Measurements from ENCODE around the gene SH3D19. TPM values are rescaled to one million over a fixed set of nuclear protein-coding genes. Genes with fewer than 3 reads are reported as not detected.
A peak's percentile ranks its signal among the peaks of the same experiment; 100 is the strongest.
"Not testable (repeated sequence)": the region's sequence is repeated elsewhere in the genome, so short reads cannot be mapped to it uniquely, and the experiment has no call there.

Gene SH3D19
- total RNA-seq, 5 donors from 2014 or later (not counting 1 experiment from before 2014, with no cell fraction given): 0.38 to 0.66 (median 0.51) TPM; not detected in 1

DNA sequence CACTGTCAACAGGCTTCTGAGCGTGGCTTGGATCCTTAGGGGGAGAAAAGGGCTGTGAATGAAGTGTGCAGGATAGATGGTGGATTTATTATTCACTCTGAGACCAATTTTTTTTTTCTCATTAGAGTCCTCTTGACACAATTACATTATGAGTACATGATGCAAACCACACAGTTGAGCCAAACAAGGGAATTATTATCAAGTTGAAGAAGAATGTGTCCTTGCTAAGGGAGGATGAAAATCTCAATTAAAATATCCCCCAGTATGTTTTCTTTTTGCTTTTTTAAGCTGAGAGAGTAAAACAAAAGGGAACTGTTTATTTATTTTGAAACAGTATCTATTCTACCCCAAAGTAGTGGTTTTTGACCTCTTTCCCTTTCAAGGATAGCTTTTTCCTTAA lies 185.6 kb downstream of the SH3D19 start:
- no peaks in the 10 kb centered on the region for H3K36me3 ChIP-seq (ENCODE audit: control insufficient read depth in 2 of 2, extremely low read depth in 1 of 2, insufficient read depth in 1 of 2, low read length in 1 of 2)
- Mint-ChIP-seq H3K27ac (no peak overlapping the region), H3K4me1 (no peaks in the 10 kb centered on the region), H3K27me3 (no peaks in the 10 kb centered on the region), H3K36me3 (no peaks in the 10 kb centered on the region), H3K4me3 (no peak overlapping the region), H3K9me3 (no peaks in the 10 kb centered on the region)
- no peaks in the 10 kb centered on the region for H3K27me3 ChIP-seq (replicated peaks in 1 of 2; ENCODE audit: control insufficient read depth in 2 of 2, extremely low read depth in 1 of 2, insufficient read depth in 2 of 2, low read length in 1 of 2)
- H3K4me3 ChIP-seq (ENCODE audit: control insufficient read depth in 1 of 2, extremely low read depth in 1 of 2, low read length in 1 of 2): no peak overlapping the region
- no peaks in the 10 kb centered on the region for H3K4me1 ChIP-seq (ENCODE audit: control insufficient read depth in 1 of 2, extremely low read depth in 1 of 2, insufficient read depth in 2 of 2, low read length in 2 of 2)
- DNase-seq (no peak), ATAC-seq (replicated peaks in 1 of 4) (no peak)
- WGBS (ENCODE audit: insufficient coverage): no CpG with 5 or more reads among the region's 1 CpG
- H3K27ac ChIP-seq (ENCODE audit: low read length): no peak overlapping the region
- ChIA-PET CTCF (no interaction called here), POLR2A (no interaction called here)
- H3K9me3 ChIP-seq: no peaks in the 10 kb centered on the region

DNA sequence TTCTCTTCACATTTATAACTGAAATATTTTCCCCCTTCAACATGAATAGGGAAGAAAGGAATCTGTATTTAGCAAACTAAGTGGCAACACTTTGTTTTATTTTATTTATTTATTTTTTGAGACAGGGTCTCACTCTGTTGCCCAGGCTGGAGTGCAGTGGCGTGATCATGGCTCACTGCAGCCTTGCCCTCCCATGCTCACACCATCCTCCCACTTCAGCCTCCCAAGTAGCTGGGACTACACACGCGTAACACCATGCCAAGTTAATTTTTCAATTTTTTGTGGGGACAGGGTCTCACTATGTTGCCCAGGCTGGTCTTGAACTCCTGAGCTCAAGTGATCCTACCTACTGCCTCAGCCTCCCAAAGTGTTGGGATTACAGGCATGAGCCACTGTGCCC lies 189.4 kb downstream of the SH3D19 start:
- DNase-seq; ATAC-seq (replicated peaks in 1 of 4); H3K9me3 ChIP-seq; H3K36me3 Mint-ChIP-seq; H3K9me3 Mint-ChIP-seq; H3K4me1 ChIP-seq (ENCODE audit: control insufficient read depth in 1 of 2, extremely low read depth in 1 of 2, insufficient read depth in 2 of 2, low read length in 2 of 2); H3K36me3 ChIP-seq (ENCODE audit: control insufficient read depth in 2 of 2, extremely low read depth in 1 of 2, insufficient read depth in 1 of 2, low read length in 1 of 2); POLR2A ChIA-PET; H3K27me3 ChIP-seq (replicated peaks in 1 of 2; ENCODE audit: control insufficient read depth in 2 of 2, extremely low read depth in 1 of 2, insufficient read depth in 2 of 2, low read length in 1 of 2); H3K4me3 ChIP-seq (ENCODE audit: control insufficient read depth in 1 of 2, extremely low read depth in 1 of 2, low read length in 1 of 2); H3K4me3 Mint-ChIP-seq; H3K27me3 Mint-ChIP-seq; CTCF ChIA-PET; H3K4me1 Mint-ChIP-seq; H3K27ac ChIP-seq (ENCODE audit: low read length); H3K27ac Mint-ChIP-seq: not testable (repeated sequence)
- WGBS (ENCODE audit: insufficient coverage): 100% methylated on average over 2 of the region's 3 CpGs

DNA sequence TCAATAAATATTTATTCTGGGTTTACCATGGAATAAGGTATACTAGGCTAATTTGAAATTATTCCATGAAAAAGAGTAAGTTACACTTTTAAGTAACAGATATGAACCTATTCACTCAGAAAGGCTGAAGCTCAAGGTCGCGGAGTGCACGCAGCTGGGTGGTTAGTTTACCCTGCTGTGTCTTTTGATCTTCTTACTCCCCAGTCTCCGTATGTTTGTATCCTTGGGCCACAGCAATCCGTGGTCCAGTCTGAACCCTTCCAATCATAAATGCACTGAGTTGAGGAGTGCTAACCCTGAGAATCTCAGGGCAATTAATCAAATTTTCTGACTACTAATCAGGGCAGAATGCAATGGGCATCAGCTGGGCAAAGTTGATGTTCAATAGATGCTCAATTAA lies 192.1 kb downstream of the SH3D19 start:
- ATAC-seq (replicated peaks in 1 of 4): no peak
- DNase-seq: no peak
- Histone ChIP-seq H3K9me3 (no peaks in the 10 kb centered on the region), H3K4me3 (ENCODE audit: control insufficient read depth in 1 of 2, extremely low read depth in 1 of 2, low read length in 1 of 2) (no peak overlapping the region), H3K4me1 (ENCODE audit: control insufficient read depth in 1 of 2, extremely low read depth in 1 of 2, insufficient read depth in 2 of 2, low read length in 2 of 2) (no peaks in the 10 kb centered on the region), H3K36me3 (ENCODE audit: control insufficient read depth in 2 of 2, extremely low read depth in 1 of 2, insufficient read depth in 1 of 2, low read length in 1 of 2) (no peaks in the 10 kb centered on the region), H3K27me3 (replicated peaks in 1 of 2; ENCODE audit: control insufficient read depth in 2 of 2, extremely low read depth in 1 of 2, insufficient read depth in 2 of 2, low read length in 1 of 2) (no peaks in the 10 kb centered on the region), H3K27ac (ENCODE audit: low read length) (no peak overlapping the region)
- H3K4me1 Mint-ChIP-seq: no peaks in the 10 kb centered on the region
- POLR2A ChIA-PET: interaction anchor here (0.5 to 0.6 kb wide), 3 partner anchors 25 to 65 kb away, joined by 4 to 10 read pairs (median 9); no protein-coding TSS in a partner anchor
- no peaks in the 10 kb centered on the region for H3K36me3 Mint-ChIP-seq
- CTCF ChIA-PET: interaction anchor here in 1 of 2 donors (0.5 kb wide), 1 partner anchor 151 kb away, joined by 4 read pairs; no protein-coding TSS in a partner anchor
- H3K27ac Mint-ChIP-seq: no peak overlapping the region
- H3K9me3 Mint-ChIP-seq: no peaks in the 10 kb centered on the region
- WGBS (ENCODE audit: insufficient coverage): 100% methylated on average over 1 of the region's 5 CpGs
- no peaks in the 10 kb centered on the region for H3K27me3 Mint-ChIP-seq
- no peak overlapping the region for H3K4me3 Mint-ChIP-seq

DNA sequence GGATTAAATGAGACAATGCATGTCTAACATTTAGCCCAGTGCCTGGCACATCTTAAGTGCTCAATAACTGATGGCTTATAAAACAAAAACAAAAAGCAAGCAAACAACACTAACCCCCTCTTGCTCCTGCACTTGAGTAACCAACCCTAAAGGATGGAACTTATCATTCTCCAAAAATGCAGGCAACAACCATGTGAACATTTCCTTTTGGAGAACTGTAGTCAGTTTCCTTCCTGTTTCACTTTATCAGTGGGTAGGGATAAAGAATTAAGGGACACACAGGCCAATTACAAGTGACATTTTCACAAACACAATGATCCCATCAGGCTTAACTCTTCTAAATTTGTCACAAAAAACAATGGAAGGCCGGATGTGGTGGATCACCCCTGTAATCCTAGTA lies 195.6 kb downstream of the SH3D19 start:
- CTCF ChIA-PET: no interaction called here
- no peaks in the 10 kb centered on the region for H3K4me1 Mint-ChIP-seq
- H3K27ac Mint-ChIP-seq: no peak overlapping the region

DNA sequence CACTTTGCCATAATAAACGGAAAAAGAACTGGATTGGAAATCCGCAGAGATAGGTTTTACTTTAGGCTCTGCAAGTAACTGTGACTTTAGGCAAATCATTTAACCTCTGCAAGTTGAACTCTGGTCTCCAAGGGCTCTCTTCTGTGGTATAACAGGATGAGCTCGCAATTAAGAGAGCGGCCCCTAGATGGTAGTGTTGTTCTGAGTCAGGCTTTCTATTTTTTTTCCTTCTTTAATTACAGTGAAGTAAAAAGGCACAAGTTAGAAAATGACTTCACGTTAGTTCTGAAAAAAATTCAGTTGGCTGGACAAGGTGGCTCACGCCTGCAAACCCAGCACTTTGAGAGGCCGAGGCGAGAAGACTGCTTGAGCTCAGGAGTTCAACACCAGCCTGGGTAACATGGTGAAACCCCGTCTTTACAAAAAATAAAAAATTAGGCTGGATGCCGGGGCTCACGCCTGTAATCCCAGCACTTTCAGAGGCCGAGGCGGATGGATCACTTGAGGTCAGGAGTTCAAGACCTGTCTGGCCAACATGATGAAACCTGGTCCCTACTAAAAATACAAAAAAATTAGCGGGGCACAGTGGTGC lies 207.9 kb downstream of the SH3D19 start:
- 62% methylated on average over 8 of the region's 14 CpGs for WGBS (ENCODE audit: insufficient coverage)
- Histone ChIP-seq H3K27ac (ENCODE audit: low read length) (no peak overlapping the region), H3K4me3 (ENCODE audit: control insufficient read depth in 1 of 2, extremely low read depth in 1 of 2, low read length in 1 of 2) (no peak overlapping the region), H3K27me3 (replicated peaks in 1 of 2; ENCODE audit: control insufficient read depth in 2 of 2, extremely low read depth in 1 of 2, insufficient read depth in 2 of 2, low read length in 1 of 2) (no peaks in the 10 kb centered on the region), H3K36me3 (ENCODE audit: control insufficient read depth in 2 of 2, extremely low read depth in 1 of 2, insufficient read depth in 1 of 2, low read length in 1 of 2) (peaks cover 0 to 4% of the 10 kb centered on the region in 2 donors), H3K9me3 (no peaks in the 10 kb centered on the region), H3K4me1 (ENCODE audit: control insufficient read depth in 1 of 2, extremely low read depth in 1 of 2, insufficient read depth in 2 of 2, low read length in 2 of 2) (no peaks in the 10 kb centered on the region)
- Mint-ChIP-seq H3K36me3 (peaks cover 6% of the 10 kb centered on the region), H3K4me3 (no peak overlapping the region), H3K27me3 (no peaks in the 10 kb centered on the region), H3K9me3 (no peaks in the 10 kb centered on the region), H3K27ac (no peak overlapping the region), H3K4me1 (peaks cover 3 to 10% (median 3%) of the 10 kb centered on the region in 3 donors)
- DNase-seq (peak in 30 of 35 experiments; percentile 4 to 66 (median 36)), ATAC-seq (replicated peaks in 1 of 4) (peak; percentile 70 to 81 (median 72))
- CTCF ChIA-PET: interaction anchor here in 1 of 2 donors (0.7 to 1.5 kb wide), 11 partner anchors 9 to 1966 kb away, joined by 3 to 12 read pairs (median 3); no protein-coding TSS in a partner anchor
- POLR2A ChIA-PET: no interaction called here

More for the DNA sequence above, 195.6 kb downstream of the SH3D19 start:
- Mint-ChIP-seq H3K36me3 (no peaks in the 10 kb centered on the region), H3K4me3 (no peak overlapping the region), H3K9me3 (no peaks in the 10 kb centered on the region), H3K27me3 (no peaks in the 10 kb centered on the region)
- DNase-seq (no peak), ATAC-seq (replicated peaks in 1 of 4) (no peak)
- no peaks in the 10 kb centered on the region for H3K9me3 ChIP-seq
- no peaks in the 10 kb centered on the region for H3K36me3 ChIP-seq (ENCODE audit: control insufficient read depth in 2 of 2, extremely low read depth in 1 of 2, insufficient read depth in 1 of 2, low read length in 1 of 2)
- H3K27ac ChIP-seq (ENCODE audit: low read length): no peak overlapping the region
- H3K27me3 ChIP-seq (replicated peaks in 1 of 2; ENCODE audit: control insufficient read depth in 2 of 2, extremely low read depth in 1 of 2, insufficient read depth in 2 of 2, low read length in 1 of 2): no peaks in the 10 kb centered on the region
- no CpG with 5 or more reads among the region's 1 CpG for WGBS (ENCODE audit: insufficient coverage)
- POLR2A ChIA-PET: no interaction called here
- H3K4me1 ChIP-seq (ENCODE audit: control insufficient read depth in 1 of 2, extremely low read depth in 1 of 2, insufficient read depth in 2 of 2, low read length in 2 of 2): no peaks in the 10 kb centered on the region
- H3K4me3 ChIP-seq (ENCODE audit: control insufficient read depth in 1 of 2, extremely low read depth in 1 of 2, low read length in 1 of 2): no peak overlapping the region

DNA sequence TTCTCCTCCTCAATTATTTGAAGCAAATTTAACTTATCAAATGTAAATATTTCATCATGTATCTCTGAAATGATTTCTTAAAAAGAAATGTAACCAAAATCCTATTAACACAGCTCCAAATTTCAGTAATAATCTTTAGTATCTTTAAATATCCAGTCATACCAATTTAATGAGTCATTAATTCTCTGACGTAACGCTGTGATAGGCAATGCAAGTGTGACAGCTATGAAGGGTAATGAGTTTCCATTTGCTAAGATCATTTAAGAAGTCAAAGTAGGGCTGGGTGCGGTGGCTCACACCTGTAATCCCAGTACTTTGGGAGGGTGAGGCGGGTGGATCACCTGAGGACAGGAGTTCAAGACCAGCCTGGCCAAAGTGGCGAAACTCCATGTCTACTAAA lies 210.4 kb downstream of the SH3D19 start:
- H3K36me3 Mint-ChIP-seq: peaks cover 6% of the 10 kb centered on the region
- DNase-seq (no peak), ATAC-seq (replicated peaks in 1 of 4) (no peak)
- no peak overlapping the region for H3K4me3 Mint-ChIP-seq
- ChIA-PET POLR2A (no interaction called here), CTCF (no interaction called here)
- WGBS (ENCODE audit: insufficient coverage): 100% methylated on average over 3 of the region's 5 CpGs
- peaks cover 0 to 6% (median 2%) of the 10 kb centered on the region in 3 donors for H3K4me1 Mint-ChIP-seq
- Histone ChIP-seq H3K27me3 (replicated peaks in 1 of 2; ENCODE audit: control insufficient read depth in 2 of 2, extremely low read depth in 1 of 2, insufficient read depth in 2 of 2, low read length in 1 of 2) (no peaks in the 10 kb centered on the region), H3K27ac (ENCODE audit: low read length) (no peak overlapping the region), H3K9me3 (no peaks in the 10 kb centered on the region), H3K36me3 (ENCODE audit: control insufficient read depth in 2 of 2, extremely low read depth in 1 of 2, insufficient read depth in 1 of 2, low read length in 1 of 2) (peaks cover 4 to 7% of the 10 kb centered on the region in 2 donors), H3K4me3 (ENCODE audit: control insufficient read depth in 1 of 2, extremely low read depth in 1 of 2, low read length in 1 of 2) (no peak overlapping the region), H3K4me1 (ENCODE audit: control insufficient read depth in 1 of 2, extremely low read depth in 1 of 2, insufficient read depth in 2 of 2, low read length in 2 of 2) (no peaks in the 10 kb centered on the region)
- H3K9me3 Mint-ChIP-seq: no peaks in the 10 kb centered on the region
- no peak overlapping the region for H3K27ac Mint-ChIP-seq
- no peaks in the 10 kb centered on the region for H3K27me3 Mint-ChIP-seq
